CD14-positive monocyte (primary cell): ENCODE data around the gene FN1. TPM values are rescaled to one million over a fixed set of nuclear protein-coding genes. Genes with fewer than 3 reads are reported as not detected.
"Not testable (repeated sequence)": the region's sequence is repeated elsewhere in the genome, so short reads cannot be mapped to it uniquely, and the experiment has no call there.

Experiments
- DNase-seq, 3 donors: peaks; one replicate each; pipeline ENCODE4 v3.0.0-alpha.2; 2011 to 2022
- H2AFZ ChIP-seq: 2 replicates; pipeline ENCODE4 v1.6.0; 2012; ENCODE audit warnings: mild to moderate bottlenecking, low read depth, low read length, inconsistent platforms; ENCODE audit not compliant: insufficient read depth, poor library complexity, severe bottlenecking
- H3K27ac ChIP-seq, 2 donors: 1 replicate in 1 of 2; 2 replicates in 1 of 2; pipeline ENCODE4 v1.5.1; 2012 to 2013; ENCODE audit warnings: low read length in 2 of 2, control low read depth in 1 of 2, inconsistent platforms in 1 of 2, low read depth in 1 of 2, mild to moderate bottlenecking in 1 of 2
- H3K27me3 ChIP-seq, 2 donors: one replicate each; pipeline versions ENCODE4 v1.6.0 to v1.6.1; 2011 to 2013; ENCODE audit warnings: low read length in 2 of 2; ENCODE audit not compliant: control insufficient read depth in 2 of 2, insufficient read depth in 2 of 2
- H3K36me3 ChIP-seq, 2 donors: replicated peaks in 1 of 2; 1 replicate in 1 of 2; 2 replicates in 1 of 2; pipeline versions ENCODE4 v1.5.1 to v1.6.1; 2012 to 2013; ENCODE audit warnings: low read length in 2 of 2, control low read depth in 1 of 2, inconsistent platforms in 1 of 2, mild to moderate bottlenecking in 1 of 2; ENCODE audit not compliant: insufficient read depth in 2 of 2, control insufficient read depth in 1 of 2
- H3K4me1 ChIP-seq, 2 donors: 1 replicate in 1 of 2; 2 replicates in 1 of 2; pipeline versions ENCODE4 v1.5.1 to v1.6.1; 2012 to 2013; ENCODE audit warnings: low read length in 2 of 2, control low read depth in 1 of 2, inconsistent platforms in 1 of 2, mild to moderate bottlenecking in 1 of 2, moderate library complexity in 1 of 2; ENCODE audit not compliant: insufficient read depth in 2 of 2, control insufficient read depth in 1 of 2
- H3K4me2 ChIP-seq: replicated peaks from 2 replicates; pipeline ENCODE3; 2012; ENCODE audit warnings: low read length, moderate library complexity, mild to moderate bottlenecking; ENCODE audit not compliant: poor library complexity, severe bottlenecking; ENCODE audit errors: extremely low read depth
- H3K4me3 ChIP-seq, 3 experiments: fragments of 200-600 bp in 1 of 3; sonication (generic) in 1 of 3; replicated peaks in 1 of 3; 1 replicate in 2 of 3; 2 replicates in 1 of 3; pipeline ENCODE4 v1.5.1; 2011 to 2013; ENCODE audit warnings: low read length in 3 of 3, mild to moderate bottlenecking in 3 of 3, control low read depth in 2 of 3, low read depth in 2 of 3, inconsistent platforms in 1 of 3, moderate library complexity in 1 of 3
- H3K79me2 ChIP-seq: 2 replicates; pipeline ENCODE4 v1.6.0; 2012; ENCODE audit warnings: mild to moderate bottlenecking, control low read depth, inconsistent platforms, low read length, moderate library complexity; ENCODE audit not compliant: insufficient read depth
- H3K9ac ChIP-seq: 2 replicates; pipeline ENCODE4 v1.6.0; 2017; ENCODE audit warnings: low read length, mild to moderate bottlenecking; ENCODE audit not compliant: insufficient read depth, poor library complexity, severe bottlenecking
- H3K9me3 ChIP-seq, 2 donors: replicated peaks in 1 of 2; 1 replicate in 1 of 2; 2 replicates in 1 of 2; pipeline versions ENCODE4 v1.5.1 to v1.6.1; 2012 to 2013; ENCODE audit warnings: low read length in 2 of 2, control low read depth in 1 of 2; ENCODE audit not compliant: control insufficient read depth in 1 of 2, insufficient read depth in 1 of 2
- H4K20me1 ChIP-seq: 2 replicates; pipeline ENCODE4 v1.6.0; 2012; ENCODE audit warnings: mild to moderate bottlenecking, low read length, control low read depth, moderate library complexity; ENCODE audit not compliant: insufficient read depth
- H3K27ac Mint-ChIP-seq, 7 donors: one replicate each; pipeline ENCODE4 v1.8.0; 2020; ENCODE audit warnings: mild to moderate bottlenecking in 7 of 7, mixed read lengths in 7 of 7, moderate library complexity in 6 of 7, inconsistent platforms in 2 of 7
- H3K27me3 Mint-ChIP-seq, 3 donors: one replicate each; pipeline ENCODE4 v1.8.0; 2021 to 2022; ENCODE audit warnings: low read depth in 3 of 3, mild to moderate bottlenecking in 3 of 3, mixed read lengths in 3 of 3, moderate library complexity in 3 of 3, inconsistent platforms in 1 of 3
- H3K36me3 Mint-ChIP-seq, 2 donors: one replicate each; pipeline ENCODE4 v1.8.0; 2020; ENCODE audit warnings: mixed read lengths in 2 of 2, inconsistent platforms in 1 of 2, mild to moderate bottlenecking in 1 of 2
- H3K4me1 Mint-ChIP-seq: one replicate; pipeline ENCODE4 v1.8.0; 2020; ENCODE audit warnings: mild to moderate bottlenecking, mixed read lengths
- H3K4me3 Mint-ChIP-seq, 2 donors: one replicate each; pipeline ENCODE4 v1.8.0; 2020; ENCODE audit warnings: mild to moderate bottlenecking in 2 of 2, mixed read lengths in 2 of 2, moderate library complexity in 1 of 2
- H3K9me3 Mint-ChIP-seq, 7 donors: one replicate each; pipeline ENCODE4 v1.8.0; 2020 to 2022; ENCODE audit warnings: mixed read lengths in 7 of 7, mild to moderate bottlenecking in 6 of 7, moderate library complexity in 6 of 7, inconsistent platforms in 2 of 7
- WGBS: methylation state at CpG from one replicate; pipeline ENCODE4 v1.1.5; 2013; ENCODE audit warnings: missing lambda C conversion rate; ENCODE audit not compliant: insufficient coverage; 5-methylcytosine and 5-hydroxymethylcytosine counted together
- intact Hi-C, 2 donors: fragments of 100-400 bp; cut with micrococcal nuclease; formaldehyde crosslinking; loops; one replicate each; pipeline versions ENCODE4 v1.15.0 to v1.15.1; 2023
- polyA plus RNA-seq, 3 donors: library from polyadenylated mRNA; depleted of rRNA in 1 of 3; unstranded in 2 of 3; stranded (reverse) in 1 of 3; fragments of 300-500 nt in 2 of 3; fragments of >200 nt in 1 of 3; fragmentation: Illumina TruSeq in 2 of 3; gene quantifications; 1 replicate in 2 of 3; 2 replicates in 1 of 3; pipeline ENCODE4 v1.2.3, GENCODE V29; 2012 to 2021
- TF ChIP-seq, protein P1 (sequence below): fragments of 200-600 bp; IDR thresholded peaks from one replicate; pipeline ENCODE4 v1.8.0; 2022; ENCODE audit warnings: antibody characterized with exemption, mild to moderate bottlenecking

Gene FN1
- polyA plus RNA-seq, 3 donors: 0.21 to 0.72 (median 0.23) TPM

DNA sequence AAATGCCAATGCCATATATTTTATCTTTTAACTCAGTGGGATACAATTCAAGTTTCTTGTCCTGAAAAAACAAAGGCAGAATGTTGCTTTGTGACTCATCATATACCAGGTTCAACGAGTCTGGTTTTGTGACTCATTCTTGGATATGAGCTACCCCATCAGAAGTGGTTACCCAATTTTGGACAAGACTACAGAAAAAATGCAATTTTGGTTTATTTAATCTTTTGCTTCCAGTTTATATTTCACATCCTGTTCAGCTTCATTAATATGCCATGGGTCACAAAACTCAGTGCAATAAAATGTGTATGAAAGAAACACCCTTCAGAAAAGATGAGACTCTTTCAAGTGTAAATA lies 25.0 kb downstream of the FN1 start:
- DNase-seq: peak in 1 of 3 donors; percentile 15
- no peaks in the 10 kb centered on the region for H3K79me2 ChIP-seq
- WGBS: 18% methylated on average over 1 of the region's 1 CpG
- H3K36me3 ChIP-seq: no peaks in the 10 kb centered on the region
- intact Hi-C loops: no loop called here
- Mint-ChIP-seq H3K4me1 (no peaks in the 10 kb centered on the region), H3K4me3 (no peak overlapping the region), H3K36me3 (no peaks in the 10 kb centered on the region), H3K9me3 (peaks cover 0 to 3% (median 0%) of the 10 kb centered on the region in 7 donors), H3K27me3 (peaks cover 0 to 7% (median 3%) of the 10 kb centered on the region in 3 donors), H3K27ac (no peak overlapping the region)
- no peaks in the 10 kb centered on the region for H3K4me1 ChIP-seq
- H2AFZ ChIP-seq: no peak overlapping the region
- no peak overlapping the region for H3K9ac ChIP-seq
- H3K9me3 ChIP-seq: no peaks in the 10 kb centered on the region
- no peak overlapping the region for H3K4me2 ChIP-seq
- no peak overlapping the region for H3K4me3 ChIP-seq
- TF ChIP-seq, protein P1, sequence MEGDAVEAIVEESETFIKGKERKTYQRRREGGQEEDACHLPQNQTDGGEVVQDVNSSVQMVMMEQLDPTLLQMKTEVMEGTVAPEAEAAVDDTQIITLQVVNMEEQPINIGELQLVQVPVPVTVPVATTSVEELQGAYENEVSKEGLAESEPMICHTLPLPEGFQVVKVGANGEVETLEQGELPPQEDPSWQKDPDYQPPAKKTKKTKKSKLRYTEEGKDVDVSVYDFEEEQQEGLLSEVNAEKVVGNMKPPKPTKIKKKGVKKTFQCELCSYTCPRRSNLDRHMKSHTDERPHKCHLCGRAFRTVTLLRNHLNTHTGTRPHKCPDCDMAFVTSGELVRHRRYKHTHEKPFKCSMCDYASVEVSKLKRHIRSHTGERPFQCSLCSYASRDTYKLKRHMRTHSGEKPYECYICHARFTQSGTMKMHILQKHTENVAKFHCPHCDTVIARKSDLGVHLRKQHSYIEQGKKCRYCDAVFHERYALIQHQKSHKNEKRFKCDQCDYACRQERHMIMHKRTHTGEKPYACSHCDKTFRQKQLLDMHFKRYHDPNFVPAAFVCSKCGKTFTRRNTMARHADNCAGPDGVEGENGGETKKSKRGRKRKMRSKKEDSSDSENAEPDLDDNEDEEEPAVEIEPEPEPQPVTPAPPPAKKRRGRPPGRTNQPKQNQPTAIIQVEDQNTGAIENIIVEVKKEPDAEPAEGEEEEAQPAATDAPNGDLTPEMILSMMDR: no peak
- no peaks in the 10 kb centered on the region for H4K20me1 ChIP-seq
- H3K27me3 ChIP-seq: peaks cover 0 to 7% of the 10 kb centered on the region in 2 donors
- H3K27ac ChIP-seq: no peak overlapping the region

DNA sequence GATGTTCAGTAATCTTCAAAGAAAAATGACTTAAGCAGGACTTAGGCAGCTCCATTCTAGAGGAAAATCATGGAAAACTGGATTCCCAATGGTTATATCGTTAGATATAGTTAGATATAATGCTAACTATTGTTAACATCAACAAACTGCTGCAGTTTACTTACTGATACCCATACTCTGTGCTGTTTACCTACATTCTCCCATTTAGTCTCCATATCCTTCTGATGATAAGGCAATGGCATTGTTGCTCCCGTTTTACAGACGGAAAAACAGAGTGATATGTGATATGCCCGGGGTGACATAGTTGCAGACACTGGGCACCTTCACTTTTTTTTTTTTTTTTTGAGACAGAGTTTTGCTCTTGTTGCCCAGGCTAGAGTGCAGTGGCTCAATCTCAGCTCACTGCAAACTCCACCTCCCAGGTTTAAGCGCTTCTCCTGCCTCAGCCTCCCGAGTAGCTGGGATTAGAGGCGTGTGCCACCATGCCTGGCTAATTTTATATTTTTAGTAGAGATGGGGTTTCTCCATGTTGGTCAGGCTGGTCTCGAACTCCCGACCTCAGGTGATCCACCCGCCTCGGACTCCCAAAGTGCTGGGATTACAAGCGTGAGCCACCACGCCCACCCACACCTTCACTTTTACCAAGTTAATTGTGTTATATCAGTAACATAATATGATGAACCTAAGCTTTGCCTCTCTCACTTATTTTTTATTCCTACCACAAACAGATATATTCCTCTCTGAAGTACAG lies 25.5 kb downstream of the FN1 start:
- H3K9ac ChIP-seq, H3K27ac ChIP-seq, H3K9me3 ChIP-seq, H3K36me3 Mint-ChIP-seq, H3K4me1 Mint-ChIP-seq, DNase-seq, H3K4me1 ChIP-seq, H3K4me2 ChIP-seq, H3K27ac Mint-ChIP-seq, H3K4me3 ChIP-seq, H4K20me1 ChIP-seq, H3K27me3 Mint-ChIP-seq, intact Hi-C loops, H3K36me3 ChIP-seq, H3K79me2 ChIP-seq, H3K9me3 Mint-ChIP-seq, H3K4me3 Mint-ChIP-seq, H2AFZ ChIP-seq, H3K27me3 ChIP-seq: not testable (repeated sequence)
- WGBS: no CpG with 5 or more reads among the region's 13 CpGs
